ENCODE results near the gene NYAP1.
A peak's percentile ranks its signal among the peaks of the same experiment; 100 is the strongest.

The NYAP1 gene

DNA sequence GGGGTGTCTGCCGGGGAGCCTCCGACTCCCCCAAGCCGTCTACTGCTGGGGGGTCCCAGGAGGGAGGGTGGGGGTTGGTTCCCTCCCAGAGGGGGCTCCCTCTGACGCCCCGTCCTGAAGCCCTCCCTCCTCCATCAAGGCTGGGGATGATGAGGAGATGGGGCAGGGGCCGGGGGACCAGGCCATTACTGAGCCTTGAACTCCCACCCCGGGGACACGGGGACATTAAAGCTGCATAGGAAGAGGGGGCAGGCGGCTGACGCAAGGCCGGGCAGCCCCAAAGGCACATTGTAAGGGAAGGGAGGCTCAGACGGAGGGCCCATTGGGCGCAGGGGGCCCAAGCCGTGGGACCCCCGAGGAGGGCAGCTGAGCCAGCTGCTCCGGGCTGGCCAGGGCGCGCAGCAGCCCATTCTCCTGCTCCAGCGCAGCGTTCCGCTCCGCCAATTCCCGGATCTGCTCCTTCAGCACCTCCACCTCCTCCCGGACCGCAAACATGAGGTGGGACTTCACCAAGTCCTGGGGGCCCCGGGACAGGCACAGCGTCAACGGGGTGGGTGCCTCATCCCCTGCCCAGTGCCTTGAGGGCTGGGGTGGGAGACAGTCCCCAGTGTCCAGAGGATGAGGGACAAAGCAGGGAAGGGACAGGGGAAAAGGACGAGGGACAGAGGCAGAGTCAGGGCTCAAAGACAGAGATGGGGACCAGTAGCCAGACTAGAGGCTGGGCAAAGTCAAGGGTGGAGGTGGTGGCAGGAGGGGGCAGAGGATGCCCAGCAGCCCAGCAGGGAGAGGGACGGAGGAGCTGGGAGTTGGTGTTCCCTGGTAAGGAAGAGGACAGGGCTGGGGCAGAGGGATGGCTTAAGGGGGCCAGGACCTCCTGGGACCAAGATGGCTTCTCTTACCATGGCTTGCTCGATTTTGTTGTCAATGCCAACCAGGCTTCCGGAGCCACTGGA is 16.8 kb upstream of the NYAP1 start:
- Histone ChIP-seq H3K4me3 (ENCODE audit: low read depth, low read length) (no peak overlapping the region), H3K27ac (no peak overlapping the region), H3K9me3 (ENCODE audit: severe bottlenecking) (no peaks in the 10 kb centered on the region), H3K36me3 (no peaks in the 10 kb centered on the region), H3K27me3 (ENCODE audit: insufficient read depth, low read depth, severe bottlenecking) (no peaks in the 10 kb centered on the region)
- no peak for DNase-seq
- TF ChIP-seq, protein P1, sequence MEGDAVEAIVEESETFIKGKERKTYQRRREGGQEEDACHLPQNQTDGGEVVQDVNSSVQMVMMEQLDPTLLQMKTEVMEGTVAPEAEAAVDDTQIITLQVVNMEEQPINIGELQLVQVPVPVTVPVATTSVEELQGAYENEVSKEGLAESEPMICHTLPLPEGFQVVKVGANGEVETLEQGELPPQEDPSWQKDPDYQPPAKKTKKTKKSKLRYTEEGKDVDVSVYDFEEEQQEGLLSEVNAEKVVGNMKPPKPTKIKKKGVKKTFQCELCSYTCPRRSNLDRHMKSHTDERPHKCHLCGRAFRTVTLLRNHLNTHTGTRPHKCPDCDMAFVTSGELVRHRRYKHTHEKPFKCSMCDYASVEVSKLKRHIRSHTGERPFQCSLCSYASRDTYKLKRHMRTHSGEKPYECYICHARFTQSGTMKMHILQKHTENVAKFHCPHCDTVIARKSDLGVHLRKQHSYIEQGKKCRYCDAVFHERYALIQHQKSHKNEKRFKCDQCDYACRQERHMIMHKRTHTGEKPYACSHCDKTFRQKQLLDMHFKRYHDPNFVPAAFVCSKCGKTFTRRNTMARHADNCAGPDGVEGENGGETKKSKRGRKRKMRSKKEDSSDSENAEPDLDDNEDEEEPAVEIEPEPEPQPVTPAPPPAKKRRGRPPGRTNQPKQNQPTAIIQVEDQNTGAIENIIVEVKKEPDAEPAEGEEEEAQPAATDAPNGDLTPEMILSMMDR (IDR thresholded peaks at IDR 0.05; ENCODE audit: low read depth, low read length), result no peak

- Histone ChIP-seq H3K4me3 (ENCODE audit: low read depth, low read length) (no peak overlapping the region), H3K27me3 (ENCODE audit: insufficient read depth, low read depth, severe bottlenecking) (no peaks in the 10 kb centered on the region), H3K9me3 (ENCODE audit: severe bottlenecking) (no peaks in the 10 kb centered on the region), H3K27ac (no peak overlapping the region), H3K36me3 (no peaks in the 10 kb centered on the region)
- TF ChIP-seq, protein P1 (IDR thresholded peaks at IDR 0.05; ENCODE audit: low read depth, low read length), result no peak
- no peak for DNase-seq
These were observed 15.9 kb upstream of the NYAP1 start for GRCh38 chr7:100467638-100468373.

GRCh38 chr7:100469227-100470044 is 14.3 kb upstream of the NYAP1 start:
- no peak overlapping the region for H3K4me3 ChIP-seq (ENCODE audit: low read depth, low read length)
- TF ChIP-seq, protein P1 (IDR thresholded peaks at IDR 0.05; ENCODE audit: low read depth, low read length), result peak; percentile 98
- no peak overlapping the region for H3K27ac ChIP-seq
- no peaks in the 10 kb centered on the region for H3K9me3 ChIP-seq (ENCODE audit: severe bottlenecking)
- H3K36me3 ChIP-seq, result no peaks in the 10 kb centered on the region
- H3K27me3 ChIP-seq (ENCODE audit: insufficient read depth, low read depth, severe bottlenecking), result no peaks in the 10 kb centered on the region
- DNase-seq, result peak; percentile 83

- TF ChIP-seq, protein P1 (IDR thresholded peaks at IDR 0.05; ENCODE audit: low read depth, low read length), result no peak
- Histone ChIP-seq H3K27me3 (ENCODE audit: insufficient read depth, low read depth, severe bottlenecking) (no peaks in the 10 kb centered on the region), H3K27ac (no peak overlapping the region), H3K9me3 (ENCODE audit: severe bottlenecking) (no peaks in the 10 kb centered on the region), H3K4me3 (ENCODE audit: low read depth, low read length) (no peak overlapping the region), H3K36me3 (no peaks in the 10 kb centered on the region)
- no peak for DNase-seq
These were observed 12.7 kb upstream of the NYAP1 start for GRCh38 chr7:100471021-100471420.

DNA sequence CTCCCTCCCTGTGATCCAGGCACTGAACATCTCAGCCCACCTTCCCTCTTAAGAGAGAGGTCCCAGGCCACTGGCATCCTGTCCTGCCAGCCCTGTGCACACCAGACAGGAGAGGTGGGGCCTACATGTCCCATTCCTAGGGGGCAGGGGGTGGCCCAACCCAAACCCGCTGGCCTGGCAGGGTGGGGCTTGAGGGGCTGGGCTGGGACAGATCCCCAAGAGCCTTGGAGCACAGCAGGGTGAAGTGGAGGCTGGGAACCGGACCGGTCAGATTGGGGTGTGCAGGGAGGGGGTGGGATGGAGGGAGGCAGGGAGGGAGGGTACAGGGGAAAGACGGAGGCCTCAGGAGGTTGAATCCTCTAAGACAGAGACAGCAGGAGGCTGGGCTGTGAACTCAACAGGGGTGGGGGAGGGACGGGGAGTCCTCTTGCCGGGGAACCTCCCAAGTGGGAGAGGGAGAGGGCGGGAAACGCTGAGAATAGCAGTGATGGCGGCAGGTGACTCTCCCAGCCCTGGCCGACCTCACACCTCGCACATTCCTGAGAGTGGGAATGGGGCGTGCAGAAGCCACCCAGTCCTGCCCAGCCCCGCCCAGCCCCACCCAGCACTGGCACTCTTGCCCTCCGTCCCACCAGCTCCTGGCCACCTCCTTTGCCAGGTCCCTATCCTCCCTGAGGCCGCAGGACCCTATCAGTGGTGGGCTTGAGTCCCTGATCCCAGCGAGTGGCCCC is 11.4 kb upstream of the NYAP1 start:
- Histone ChIP-seq H3K9me3 (ENCODE audit: severe bottlenecking) (no peaks in the 10 kb centered on the region), H3K27ac (no peak overlapping the region), H3K36me3 (no peaks in the 10 kb centered on the region), H3K4me3 (ENCODE audit: low read depth, low read length) (no peak overlapping the region), H3K27me3 (ENCODE audit: insufficient read depth, low read depth, severe bottlenecking) (no peaks in the 10 kb centered on the region)
- TF ChIP-seq, protein P1 (IDR thresholded peaks at IDR 0.05; ENCODE audit: low read depth, low read length), result no peak
- no peak for DNase-seq
